ENCODE results near the gene APOA5. TPM values are rescaled to one million over a fixed set of nuclear protein-coding genes. Genes with fewer than 3 reads are reported as not detected.

Gene APOA5
- total and polyA plus RNA-seq, 2 of the 13 experiments (the other 11 are each of a cell fraction or from before 2014, with no cell fraction given) = 44.0 to 49.1 TPM

- TF ChIP-seq ZNF44 (CRISPR knock-in tag; IDR thresholded peaks at IDR 0.05) = no peak
- TF ChIP-seq DBP (CRISPR knock-in tag; IDR thresholded peaks at IDR 0.05; ENCODE audit: not compliant biosample characterization) = no peak
- no peak for TF ChIP-seq EZH2 (conservative IDR thresholded peaks at IDR 0.05; ENCODE audit: low read depth, low read length)
- TF ChIP-seq ZNF343 (CRISPR knock-in tag; IDR thresholded peaks at IDR 0.05) = no peak; the same call in 1 of the 2 replicates
- TF ChIP-seq ZNF280B (CRISPR knock-in tag; IDR thresholded peaks at IDR 0.05; ENCODE audit: borderline replicate concordance) = peak; percentile 86; the same call in 1 of the 2 replicates
- TF ChIP-seq ZNF331 (CRISPR knock-in tag; IDR thresholded peaks at IDR 0.05) = 0 out of 2 replicates have a peak, but pooled peaks have one; percentile 30
- no peak for TF ChIP-seq PCBP2 (optimal IDR thresholded peaks at IDR 0.05; ENCODE audit: low read depth, low read length, poor library complexity, severe bottlenecking)
- TF ChIP-seq ERF (CRISPR knock-in tag; IDR thresholded peaks at IDR 0.05) = peak; percentile 58
- no peak for TF ChIP-seq ZNF260 (CRISPR knock-in tag; IDR thresholded peaks at IDR 0.05; ENCODE audit: borderline replicate concordance, low read depth)
- TF ChIP-seq JUND (CRISPR knock-in tag; IDR thresholded peaks at IDR 0.05) = no peak
- peak; percentile 91 for TF ChIP-seq PATZ1 (CRISPR knock-in tag; IDR thresholded peaks at IDR 0.05)
- peak; percentile 98 for TF ChIP-seq CEBPB (IDR thresholded peaks at IDR 0.05; ENCODE audit: borderline replicate concordance, low read depth, low read length)
- TF ChIP-seq NFE2L1 (CRISPR knock-in tag; IDR thresholded peaks at IDR 0.05; ENCODE audit: borderline replicate concordance) = no peak
- TF ChIP-seq MEF2D (CRISPR knock-in tag; IDR thresholded peaks at IDR 0.05) = peak; percentile 55; the same call in 1 of the 2 replicates
- no peak for TF ChIP-seq CREB1 (IDR thresholded peaks at IDR 0.05)
- TF ChIP-seq CREB1 (CRISPR knock-in tag; IDR thresholded peaks at IDR 0.05) = no peak
- TF ChIP-seq HNF1B (CRISPR knock-in tag; IDR thresholded peaks at IDR 0.05) = peak; percentile 36; the same call in 1 of the 2 replicates
- TF ChIP-seq ZNF484 (CRISPR knock-in tag; IDR thresholded peaks at IDR 0.05; ENCODE audit: borderline replicate concordance, low read depth) = no peak
- TF ChIP-seq NAIF1 (CRISPR knock-in tag; IDR thresholded peaks at IDR 0.05; ENCODE audit: borderline replicate concordance) = no peak
- no peak for TF ChIP-seq ATM (IDR thresholded peaks at IDR 0.05; ENCODE audit: borderline replicate concordance)
- no peak for TF ChIP-seq ZNF672 (CRISPR knock-in tag; IDR thresholded peaks at IDR 0.05)
- TF ChIP-seq ZSCAN31 (CRISPR knock-in tag; IDR thresholded peaks at IDR 0.05; ENCODE audit: low read depth) = no peak; the same call in 1 of the 2 replicates
- TF ChIP-seq ZNF350 (CRISPR knock-in tag; IDR thresholded peaks at IDR 0.05; ENCODE audit: borderline replicate concordance, low read depth) = peak; percentile 48
- 0 out of 2 replicates have a peak, but pooled peaks have one; percentile 60 for TF ChIP-seq NRL (CRISPR knock-in tag; IDR thresholded peaks at IDR 0.05; ENCODE audit: borderline replicate concordance)
- no peak for TF ChIP-seq ZNF83 (CRISPR knock-in tag; IDR thresholded peaks at IDR 0.05; ENCODE audit: borderline replicate concordance)
Observed at GRCh38 chr11:116829525-116830183, 38.0 kb upstream of the APOA5 start, which contains the start of gene APOC3 (continued).

Measured in HepG2 (cell line).